PC-3 (cell line): ENCODE results near the gene CYBA. TPM values are rescaled to one million over a fixed set of nuclear protein-coding genes. Genes with fewer than 3 reads are reported as not detected.

Source experiments
- ATAC-seq: fragments of 200-7000 bp; cut with Tn5 transposase; 2 replicates; pipeline ENCODE4 v1.9.1; 2020; ENCODE audit warnings: mild to moderate bottlenecking, moderate library complexity
- BruUV-seq: library from RNA; stranded (reverse); fragments of 400-500 nt; replicated peaks from 2 replicates; lab custom pipeline; 2021; lab: Mats Ljungman, UMichigan
- CTCF ChIA-PET: fragments of 300-600 bp; sonication (Branson Sonifier 250); formaldehyde crosslinking; loops from one replicate; lab custom pipeline; 2022; ENCODE audit warnings: antibody characterized with exemption; lab: Charles Lee
- POLR2A ChIA-PET: fragments of 300-600 bp; sonication (Branson Sonifier 250); formaldehyde crosslinking; loops from one replicate; lab custom pipeline; 2022; ENCODE audit warnings: antibody characterized with exemption; ENCODE audit not compliant: unreplicated experiment; lab: Charles Lee
- DNase-seq: peaks from one replicate; pipeline ENCODE4 v3.0.0-alpha.2; 2015
- H2AFZ ChIP-seq: fragments of 300-600 bp; sonication (generic); 2 replicates; pipeline ENCODE4 v1.6.0; 2016; ENCODE audit warnings: antibody characterized with exemption, low read length
- H3F3A ChIP-seq: fragments of 300-600 bp; sonication (generic); one replicate; pipeline ENCODE4 v1.6.0; 2017; ENCODE audit warnings: antibody characterized with exemption, low read length, control low read depth, mild to moderate bottlenecking; ENCODE audit not compliant: unreplicated experiment
- H3K27ac ChIP-seq: fragments of 300-600 bp; sonication (generic); 2 replicates; pipeline ENCODE4 v1.5.1; 2016; ENCODE audit warnings: mild to moderate bottlenecking, low read length
- H3K27me3 ChIP-seq: fragments of 300-600 bp; sonication (generic); 2 replicates; pipeline ENCODE4 v1.6.1; 2016; ENCODE audit warnings: low read length, mixed read lengths
- H3K36me3 ChIP-seq: fragments of 300-600 bp; sonication (generic); 2 replicates; pipeline ENCODE4 v1.6.1; 2016; ENCODE audit warnings: low read depth, mixed run types, low read length, mixed read lengths
- H3K4me1 ChIP-seq: fragments of 300-600 bp; sonication (generic); 2 replicates; pipeline ENCODE4 v1.5.1; 2016; ENCODE audit warnings: low read length; ENCODE audit not compliant: insufficient read depth
- H3K4me2 ChIP-seq: fragments of 300-600 bp; sonication (generic); 2 replicates; pipeline ENCODE4 v1.6.0; 2016; ENCODE audit warnings: low read length
- H3K4me3 ChIP-seq: fragments of 300-600 bp; sonication (generic); 2 replicates; pipeline ENCODE4 v1.5.1; 2016; ENCODE audit warnings: mild to moderate bottlenecking, low read length, mixed read lengths
- H3K79me2 ChIP-seq: fragments of 300-600 bp; sonication (generic); 2 replicates; pipeline ENCODE4 v1.6.1; 2017; ENCODE audit warnings: low read length, mixed read lengths
- H3K9ac ChIP-seq: fragments of 300-600 bp; sonication (generic); 2 replicates; pipeline ENCODE4 v1.6.0; 2016; ENCODE audit warnings: mild to moderate bottlenecking, low read length
- H3K9me2 ChIP-seq: fragments of 300-600 bp; sonication (generic); replicated peaks from 2 replicates; pipeline ENCODE4 v1.6.1; 2016; ENCODE audit warnings: mixed run types, low read length, mixed read lengths
- H3K9me3 ChIP-seq: fragments of 300-600 bp; sonication (generic); 2 replicates; pipeline ENCODE4 v1.6.1; 2016; ENCODE audit warnings: low read length, mixed read lengths
- H4K20me1 ChIP-seq: fragments of 300-600 bp; sonication (generic); 2 replicates; pipeline ENCODE4 v1.6.1; 2016; ENCODE audit warnings: low read length, mixed read lengths
- EZH2 ChIP-seq: fragments of 300-600 bp; sonication (generic); IDR thresholded peaks from one replicate; pipeline ENCODE4 v1.6.1; 2017; ENCODE audit warnings: antibody characterized with exemption, mild to moderate bottlenecking, low read length; ENCODE audit not compliant: unreplicated experiment
- EZH2phosphoT487 ChIP-seq: fragments of 300-600 bp; sonication (generic); IDR thresholded peaks from 2 replicates; pipeline ENCODE4 v1.6.1; 2018; ENCODE audit warnings: mild to moderate bottlenecking, antibody characterized with exemption, low read length, borderline replicate concordance
- intact Hi-C: fragments of 100-400 bp; cut with micrococcal nuclease; formaldehyde crosslinking; loops from 2 replicates; pipeline ENCODE4 v1.9.0; 2023
- total RNA-seq: library from RNA; depleted of rRNA; stranded (reverse); fragments of >200 nt; gene quantifications from 2 replicates; pipeline ENCODE4 v1.2.3, GENCODE V29; 2014
- TF ChIP-seq, protein P1 (sequence below): fragments of 300-600 bp; sonication (generic); conservative IDR thresholded peaks from 2 replicates; pipeline ENCODE4 v1.5.1; 2017; ENCODE audit warnings: antibody characterized with exemption, low read depth, mild to moderate bottlenecking, low read length

The CYBA gene
- total RNA-seq, 1 experiment from 2014 or later, result not detected

GRCh38 chr16:88640039-88640495 lies 10.8 kb downstream of the CYBA start:
- Histone ChIP-seq H3K27ac (no peak overlapping the region), H3K79me2 (no peaks in the 10 kb centered on the region), H3F3A (no peaks in the 10 kb centered on the region), H3K4me1 (0 out of 2 replicates have a peak, but pooled peaks cover 4% of the 10 kb centered on the region), H2AFZ (no peak overlapping the region), H3K9ac (no peak overlapping the region), H3K4me2 (no peak overlapping the region), H3K36me3 (no peaks in the 10 kb centered on the region), H3K27me3 (no peaks in the 10 kb centered on the region), H3K9me3 (no peaks in the 10 kb centered on the region), H3K4me3 (no peak overlapping the region), H4K20me1 (no peaks in the 10 kb centered on the region), H3K9me2 (no peaks in the 10 kb centered on the region)
- BruUV-seq, result no TSS peak
- POLR2A ChIA-PET, result no interaction called here
- DNase-seq, result no peak
- intact Hi-C loops, result no loop called here
- TF ChIP-seq EZH2phosphoT487 (no peak), EZH2 (no peak)
- TF ChIP-seq, protein P1, sequence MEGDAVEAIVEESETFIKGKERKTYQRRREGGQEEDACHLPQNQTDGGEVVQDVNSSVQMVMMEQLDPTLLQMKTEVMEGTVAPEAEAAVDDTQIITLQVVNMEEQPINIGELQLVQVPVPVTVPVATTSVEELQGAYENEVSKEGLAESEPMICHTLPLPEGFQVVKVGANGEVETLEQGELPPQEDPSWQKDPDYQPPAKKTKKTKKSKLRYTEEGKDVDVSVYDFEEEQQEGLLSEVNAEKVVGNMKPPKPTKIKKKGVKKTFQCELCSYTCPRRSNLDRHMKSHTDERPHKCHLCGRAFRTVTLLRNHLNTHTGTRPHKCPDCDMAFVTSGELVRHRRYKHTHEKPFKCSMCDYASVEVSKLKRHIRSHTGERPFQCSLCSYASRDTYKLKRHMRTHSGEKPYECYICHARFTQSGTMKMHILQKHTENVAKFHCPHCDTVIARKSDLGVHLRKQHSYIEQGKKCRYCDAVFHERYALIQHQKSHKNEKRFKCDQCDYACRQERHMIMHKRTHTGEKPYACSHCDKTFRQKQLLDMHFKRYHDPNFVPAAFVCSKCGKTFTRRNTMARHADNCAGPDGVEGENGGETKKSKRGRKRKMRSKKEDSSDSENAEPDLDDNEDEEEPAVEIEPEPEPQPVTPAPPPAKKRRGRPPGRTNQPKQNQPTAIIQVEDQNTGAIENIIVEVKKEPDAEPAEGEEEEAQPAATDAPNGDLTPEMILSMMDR, result no peak
- ATAC-seq, result no peak
- CTCF ChIA-PET, result no interaction called here

- H3K27me3 ChIP-seq, result no peaks in the 10 kb centered on the region
- POLR2A ChIA-PET, result no interaction called here
- DNase-seq (no peak), ATAC-seq (no peak)
- no peak overlapping the region for H2AFZ ChIP-seq
- BruUV-seq, result no TSS peak
- intact Hi-C loops, result no loop called here
- H3K4me1 ChIP-seq, result 0 out of 2 replicates have a peak, but pooled peaks cover 4% of the 10 kb centered on the region
- H3K4me2 ChIP-seq, result no peak overlapping the region
- no peak overlapping the region for H3K27ac ChIP-seq
- H3K79me2 ChIP-seq, result no peaks in the 10 kb centered on the region
- H3F3A ChIP-seq, result no peaks in the 10 kb centered on the region
- TF ChIP-seq EZH2, result no peak
- TF ChIP-seq, protein P1, result no peak
- TF ChIP-seq EZH2phosphoT487, result no peak
- H3K9me2 ChIP-seq, result no peaks in the 10 kb centered on the region
- no peak overlapping the region for H3K9ac ChIP-seq
- no peaks in the 10 kb centered on the region for H3K9me3 ChIP-seq
- H4K20me1 ChIP-seq, result no peaks in the 10 kb centered on the region
- H3K4me3 ChIP-seq, result no peak overlapping the region
- CTCF ChIA-PET, result no interaction called here
- H3K36me3 ChIP-seq, result no peaks in the 10 kb centered on the region
Measured at GRCh38 chr16:88639231-88640038, 11.4 kb downstream of the CYBA start.
